ENCODE results near the gene TTC28. TPM values are rescaled to one million over a fixed set of nuclear protein-coding genes. Genes with fewer than 3 reads are reported as not detected.
A peak's percentile ranks its signal among the peaks of the same experiment; 100 is the strongest.
"Not testable (repeated sequence)": the region's sequence is repeated elsewhere in the genome, so short reads cannot be mapped to it uniquely, and the experiment has no call there.

Gene TTC28
- total RNA-seq, 1 donor from 2014 or later, result 3.2 TPM

DNA sequence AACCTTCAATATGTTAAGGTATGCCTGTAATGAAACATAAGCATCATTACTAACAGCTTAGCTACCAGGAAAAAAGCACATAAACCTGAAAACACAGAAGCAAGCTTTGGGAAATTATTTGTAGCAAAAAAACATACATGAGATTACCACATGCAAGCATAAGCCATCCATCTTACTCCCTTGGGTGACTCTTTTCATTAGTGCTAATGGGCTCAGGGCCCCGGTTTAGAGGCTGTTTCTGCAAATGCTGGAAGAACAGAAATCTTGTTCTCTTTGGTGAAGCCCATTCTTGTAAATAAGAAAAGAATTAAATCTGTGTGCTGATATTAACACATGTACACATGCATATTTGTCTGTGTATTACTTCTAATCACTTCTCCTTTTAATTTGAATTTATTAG is 314.3 kb downstream of the TTC28 start:
- no peak for DNase-seq (ENCODE audit: low read depth)

DNA sequence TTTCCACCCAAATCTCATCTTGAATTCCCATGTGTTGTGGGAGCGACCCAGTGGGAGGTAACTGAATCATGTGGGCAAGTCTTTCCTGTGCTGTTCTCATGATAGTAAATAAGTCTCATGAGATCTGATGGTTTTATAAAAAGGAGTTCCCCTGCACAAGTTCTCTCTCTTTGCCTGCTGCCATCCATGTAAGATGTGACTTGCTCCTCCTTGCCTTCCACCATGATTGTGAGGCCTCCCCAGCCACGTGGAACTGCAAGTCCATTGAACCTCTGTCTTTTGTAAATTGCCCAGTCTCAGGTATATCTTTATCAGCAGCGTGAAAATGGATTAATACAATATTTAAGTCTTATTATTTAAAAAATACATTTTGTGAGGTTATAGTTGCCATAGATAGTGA is 315.5 kb downstream of the TTC28 start:
- DNase-seq (ENCODE audit: low read depth), result not testable (repeated sequence)

DNA sequence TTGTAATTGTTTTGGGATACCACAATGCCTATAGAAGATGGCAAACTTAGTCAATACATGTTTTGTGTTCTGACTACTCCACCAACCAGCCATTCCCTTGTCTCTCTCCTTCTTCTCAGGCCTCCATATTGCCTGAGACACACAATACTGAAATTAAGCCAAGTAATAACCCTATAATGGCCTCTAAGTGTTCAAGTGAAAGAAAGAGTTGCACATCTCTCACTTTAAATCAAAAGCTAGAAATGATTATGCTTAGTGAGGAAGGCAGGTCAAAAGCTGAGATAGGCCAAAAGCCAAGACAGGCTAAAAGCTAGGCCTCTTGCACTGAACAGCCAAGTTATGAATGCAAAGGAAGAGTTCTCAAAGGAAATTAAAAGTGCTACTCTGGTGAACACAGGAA is 318.7 kb downstream of the TTC28 start:
- DNase-seq (ENCODE audit: low read depth), result no peak

DNA sequence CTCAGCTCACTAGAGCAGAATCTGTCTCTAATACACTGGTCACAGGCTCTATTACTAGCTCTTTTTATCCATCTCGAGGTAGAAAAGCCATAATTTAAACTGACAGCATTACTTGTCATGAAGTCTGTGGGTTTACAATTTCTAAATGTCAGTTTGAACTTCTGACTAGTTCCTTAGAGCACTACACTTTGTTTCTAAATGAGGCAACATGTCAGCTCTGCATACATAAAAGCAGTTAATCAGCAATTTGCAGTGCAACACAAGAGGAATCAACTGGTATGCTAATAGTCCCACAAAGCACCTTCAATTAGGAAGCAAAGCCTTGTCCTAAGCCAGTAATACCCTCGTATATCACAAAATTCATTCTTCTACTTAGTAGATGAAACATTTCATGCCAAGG is 321.3 kb downstream of the TTC28 start:
- DNase-seq (ENCODE audit: low read depth), result no peak

DNA sequence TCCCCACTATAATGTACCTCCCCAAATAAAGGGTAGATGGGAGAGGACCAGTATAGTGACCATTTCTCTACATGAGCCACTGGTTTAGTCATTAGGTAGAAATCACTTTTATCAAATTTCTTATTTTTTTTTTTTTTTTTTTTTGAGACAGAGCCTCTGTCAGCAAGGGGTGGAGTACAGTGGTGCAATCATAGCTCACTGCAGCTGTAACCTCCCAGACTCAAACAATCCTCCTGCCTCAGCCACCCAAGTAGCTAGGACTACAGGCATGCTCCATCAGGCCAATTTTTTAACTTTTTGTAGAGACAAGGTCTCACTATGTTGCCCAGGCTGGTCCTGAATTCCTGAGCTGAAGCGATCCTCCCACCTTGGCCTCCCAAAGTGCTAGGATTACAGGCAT is 322.4 kb downstream of the TTC28 start:
- DNase-seq (ENCODE audit: low read depth), result no peak

DNA sequence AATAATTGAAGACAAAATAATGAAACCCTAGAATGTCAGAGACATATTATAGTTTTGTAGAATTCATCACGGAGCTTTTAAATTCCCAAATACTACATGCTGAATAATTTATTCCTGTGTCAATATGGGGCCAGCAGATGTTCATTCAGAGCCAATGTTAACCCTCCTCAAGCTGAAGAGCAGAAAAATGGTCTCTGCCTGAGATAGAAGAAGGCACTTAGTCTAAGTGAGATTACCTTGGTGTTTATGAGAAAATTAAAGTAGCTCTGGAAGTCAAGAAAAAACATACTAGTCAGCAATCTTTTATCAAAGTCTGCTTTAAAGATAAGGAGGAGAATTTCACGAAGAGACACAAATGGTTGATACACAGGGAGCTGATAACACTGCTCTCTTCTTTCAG is 328.2 kb downstream of the TTC28 start:
- DNase-seq (ENCODE audit: low read depth), result no peak

DNA sequence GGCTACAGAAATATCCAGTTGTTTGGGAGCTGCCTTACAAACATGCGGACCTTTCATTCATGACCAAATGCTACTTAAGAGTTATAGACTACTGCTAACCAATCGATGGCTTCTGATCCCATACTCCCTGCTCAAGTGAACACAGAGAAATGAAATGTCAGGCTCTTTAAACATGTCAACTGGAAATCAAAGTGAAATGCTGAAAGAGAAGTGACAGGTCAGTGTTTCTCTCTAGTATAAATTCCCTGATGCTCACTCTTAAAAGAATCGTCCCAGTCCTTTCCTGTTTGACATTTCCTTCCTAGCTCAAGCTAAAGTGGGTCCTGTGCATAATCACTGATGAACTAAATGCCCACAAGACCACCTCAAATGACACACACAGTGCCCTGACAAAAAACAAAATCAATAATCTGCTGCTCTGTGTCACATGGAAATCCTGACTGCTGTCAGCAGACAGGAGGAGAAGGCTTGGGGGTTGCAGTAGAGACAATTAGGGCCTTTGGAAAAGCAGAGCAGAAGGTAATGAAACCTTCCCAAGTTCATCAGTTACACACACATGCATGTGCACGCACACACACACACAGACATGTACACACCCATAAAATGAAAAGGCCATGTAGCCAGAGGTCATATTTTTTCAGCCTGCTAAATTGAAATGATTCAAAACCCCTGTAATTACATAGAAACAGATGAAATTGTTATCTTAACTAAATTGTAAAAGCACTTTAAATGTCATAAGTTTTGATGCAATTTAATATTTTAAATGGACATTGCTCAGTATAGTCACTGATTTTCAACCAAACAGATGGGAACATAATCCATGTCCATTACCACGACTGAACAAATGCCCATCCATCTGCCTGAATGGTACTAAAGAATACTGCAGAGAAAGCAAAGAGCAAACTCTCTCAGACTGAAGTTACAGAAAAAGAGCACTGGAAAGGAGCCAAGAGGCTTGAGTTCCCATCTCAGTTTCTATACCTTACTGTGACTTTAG is 330.7 kb downstream of the TTC28 start:
- DNase-seq (ENCODE audit: low read depth), result no peak

DNA sequence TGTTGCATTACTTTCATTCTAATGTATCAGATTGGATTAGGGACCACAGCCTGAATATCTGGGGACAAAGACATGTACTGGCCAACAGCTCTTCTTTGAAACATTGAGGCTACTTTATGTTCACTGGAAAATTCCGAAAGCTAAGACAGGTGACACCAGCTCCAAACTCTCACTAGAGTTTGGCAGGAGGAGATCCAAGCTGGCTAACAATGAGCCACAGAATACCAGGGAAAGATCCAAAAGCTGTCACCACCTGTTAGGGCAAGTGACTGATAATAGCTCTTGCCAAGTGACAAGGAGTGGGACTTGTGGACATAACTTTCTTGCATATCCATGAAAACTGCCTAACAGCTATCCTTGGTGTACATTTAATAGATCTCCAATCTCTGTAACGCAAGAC is 333.3 kb downstream of the TTC28 start:
- peak; percentile 87 for DNase-seq (ENCODE audit: low read depth)

DNA sequence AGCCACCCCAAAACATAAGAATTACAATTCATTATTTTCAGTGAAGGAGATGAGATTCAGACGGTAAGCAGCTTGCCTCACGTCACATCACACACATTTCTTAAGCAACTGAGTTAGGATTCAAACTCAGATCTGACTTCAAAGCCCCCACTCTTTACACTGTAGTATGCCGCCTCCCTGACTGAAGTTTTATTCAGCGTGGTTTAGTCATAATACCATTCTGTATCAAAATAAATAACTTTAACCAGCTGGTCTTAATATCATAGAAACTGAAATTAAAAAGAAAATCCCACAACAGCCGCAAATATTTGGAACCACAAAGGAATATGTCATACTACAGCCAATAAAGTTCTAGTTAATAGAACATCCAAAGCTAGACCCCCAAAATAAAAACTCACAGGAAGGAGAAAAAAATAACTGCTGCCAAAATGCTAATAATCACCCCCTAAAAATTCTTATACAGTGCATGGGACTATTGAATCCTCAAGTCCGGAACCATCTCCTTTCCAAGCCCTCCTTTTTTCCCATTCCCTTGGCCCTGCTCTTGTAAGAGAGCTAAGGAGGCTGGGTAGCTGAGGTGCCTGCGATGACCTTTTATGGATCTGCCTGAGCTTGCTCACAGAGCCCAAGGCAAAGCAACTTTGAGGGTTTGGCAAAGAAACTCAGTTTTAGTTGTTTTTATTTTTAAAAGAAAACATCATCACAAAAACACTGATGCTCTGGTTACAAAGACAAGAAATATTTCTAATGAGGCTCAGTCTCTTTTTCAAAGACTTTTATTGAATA is 334.5 kb downstream of the TTC28 start:
- DNase-seq (ENCODE audit: low read depth), result peak; percentile 48

DNA sequence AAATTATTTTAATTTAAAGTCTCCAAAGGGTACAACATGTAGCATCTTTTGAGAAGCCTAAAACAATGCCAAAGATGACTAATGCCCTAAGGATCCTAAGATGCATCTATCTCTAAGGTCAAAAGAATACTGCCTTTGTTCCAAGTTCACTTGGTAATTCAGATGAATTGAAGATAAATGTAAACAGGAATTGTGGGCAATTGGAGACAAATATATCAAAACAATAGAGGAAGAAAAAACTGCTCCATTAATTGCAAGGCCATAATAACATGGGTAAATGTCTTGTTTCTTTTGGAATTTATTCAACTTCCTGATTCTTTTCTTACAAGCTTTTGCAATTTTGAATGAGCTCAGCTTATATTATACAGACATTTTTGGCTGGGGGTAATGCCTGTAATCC is 338.6 kb downstream of the TTC28 start:
- no peak for DNase-seq (ENCODE audit: low read depth)

DNA sequence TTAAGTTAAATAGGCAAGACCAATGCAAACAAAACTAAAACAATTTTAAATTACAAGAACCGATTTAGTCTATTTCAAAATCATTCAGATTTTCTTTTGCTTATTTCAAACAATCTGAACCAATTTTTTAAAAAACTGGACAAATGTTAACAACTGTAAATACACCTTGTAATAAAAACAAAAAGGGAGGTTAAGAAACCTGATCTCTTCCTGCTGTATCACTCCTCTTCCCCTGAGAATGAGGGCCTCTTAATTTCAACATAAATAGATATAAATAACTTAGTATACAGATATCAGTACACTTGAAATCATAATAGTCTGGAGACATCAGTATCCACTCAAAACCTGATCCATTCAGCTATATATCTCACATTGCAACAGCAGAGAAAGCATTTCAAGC is 346.6 kb downstream of the TTC28 start:
- no peak for DNase-seq (ENCODE audit: low read depth)

DNA sequence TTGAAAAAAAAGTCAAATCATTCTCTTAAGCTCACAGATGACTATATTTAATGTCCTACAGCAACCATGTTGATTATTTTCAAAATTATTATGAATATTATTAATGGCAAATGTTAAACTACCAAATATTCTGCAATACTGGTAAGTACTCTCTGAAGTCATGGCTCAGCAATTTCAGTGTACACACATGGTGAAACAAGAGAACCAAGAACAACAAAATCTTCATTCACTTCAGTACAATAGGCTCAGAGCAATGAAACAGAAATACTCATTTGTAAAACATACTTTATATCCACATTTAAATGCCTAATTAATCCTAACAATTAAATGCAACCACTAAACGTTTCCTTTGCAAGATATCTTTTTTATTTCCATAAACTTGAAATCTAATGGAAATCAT is 347.2 kb downstream of the TTC28 start:
- DNase-seq (ENCODE audit: low read depth), result no peak

DNA sequence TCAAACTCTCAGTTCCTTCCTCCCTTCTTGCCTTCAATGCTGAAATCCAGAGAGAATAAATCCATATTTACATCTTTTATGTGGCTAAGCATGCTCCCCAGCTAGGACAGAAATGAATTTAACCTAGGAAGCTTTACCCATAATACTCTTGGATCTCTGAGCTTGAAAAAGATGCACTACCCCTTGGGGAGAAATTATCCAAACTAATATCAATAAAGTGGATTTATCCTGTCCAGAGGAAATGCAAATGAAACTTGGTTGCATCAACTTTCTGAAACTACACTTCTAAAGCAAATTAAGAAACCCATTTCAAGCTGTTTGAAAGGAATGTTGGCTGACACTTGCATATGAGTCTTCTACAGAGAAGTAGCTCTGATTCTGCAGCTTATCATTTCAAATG is 347.9 kb downstream of the TTC28 start:
- DNase-seq (ENCODE audit: low read depth), result no peak

DNA sequence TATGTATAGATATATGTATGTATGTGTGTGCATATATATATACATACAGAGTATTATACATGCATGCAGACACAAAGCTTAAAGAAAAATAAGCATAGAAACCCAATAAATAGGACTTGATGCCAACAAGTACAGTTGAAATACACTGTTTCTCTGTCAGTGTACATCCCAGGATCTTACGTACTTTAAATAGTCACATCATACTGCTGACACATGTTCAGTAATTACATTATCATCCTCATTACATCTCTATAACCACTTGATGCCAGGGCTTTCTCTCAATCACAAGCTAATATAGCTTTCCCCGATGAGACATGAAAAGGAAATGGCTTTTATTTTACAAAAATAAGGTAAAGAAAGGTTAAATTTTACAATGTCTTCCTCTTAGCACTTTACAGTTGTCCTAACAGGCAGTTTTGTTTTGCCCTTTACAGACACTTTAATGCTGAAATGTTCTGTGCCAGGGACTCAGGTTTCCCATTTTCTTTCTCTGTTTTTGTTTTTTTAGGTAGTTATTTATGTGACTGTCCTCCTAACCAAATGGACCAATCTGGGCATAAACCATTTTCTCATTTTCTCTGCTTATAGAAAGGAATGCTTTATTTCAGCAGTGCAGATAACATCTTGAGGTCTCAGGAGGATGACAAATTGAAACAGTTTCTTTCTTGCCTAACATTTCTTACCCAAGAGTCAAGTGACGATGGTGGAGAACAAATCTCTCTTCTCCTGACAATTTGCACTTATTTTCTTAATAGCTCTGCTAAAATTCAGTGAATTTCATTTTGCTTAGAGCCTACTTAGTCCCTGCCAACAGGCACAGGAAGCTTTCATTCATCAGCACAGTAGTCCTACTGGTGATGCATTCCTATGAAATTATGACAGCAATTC is 350.2 kb downstream of the TTC28 start:
- DNase-seq (ENCODE audit: low read depth), result no peak

DNA sequence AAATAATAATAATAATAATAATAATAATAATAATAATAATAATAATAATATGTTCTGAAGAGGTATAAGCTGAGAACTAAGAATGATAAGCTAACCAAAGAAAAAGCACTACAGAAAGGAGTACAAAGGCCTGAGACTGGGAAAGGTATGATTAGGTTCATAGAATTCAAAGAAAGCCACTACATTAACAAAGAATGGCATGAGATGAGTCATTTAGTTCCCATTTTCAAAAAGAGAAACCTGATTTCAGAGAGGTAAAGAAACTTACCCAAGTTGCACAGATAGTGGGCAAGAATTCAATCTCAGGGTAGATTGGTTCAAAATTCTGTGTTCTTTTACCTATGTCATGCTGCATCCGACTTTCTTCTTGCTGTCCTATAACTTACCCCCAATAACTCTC is 350.9 kb downstream of the TTC28 start:
- DNase-seq (ENCODE audit: low read depth), result no peak

DNA sequence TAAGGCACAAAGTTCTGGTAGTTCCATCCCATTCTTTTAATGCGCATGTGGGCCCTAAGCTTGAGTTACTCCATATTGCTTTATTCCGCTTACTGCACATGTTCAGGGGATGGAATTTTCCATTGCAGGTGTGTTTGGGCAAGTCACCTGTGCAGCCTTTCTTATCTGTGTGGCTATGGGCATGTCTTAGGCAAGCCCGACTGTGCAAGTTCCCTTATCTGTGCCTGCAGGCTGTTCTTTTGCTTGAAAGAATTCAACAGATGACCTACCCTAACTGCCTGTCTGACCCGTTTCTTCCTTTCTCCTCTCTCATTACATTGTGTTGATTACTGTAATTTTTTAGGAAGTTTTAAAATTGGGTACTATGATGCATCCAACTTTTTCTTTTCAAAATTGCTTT is 363.6 kb downstream of the TTC28 start:
- DNase-seq (ENCODE audit: low read depth), result no peak

DNA sequence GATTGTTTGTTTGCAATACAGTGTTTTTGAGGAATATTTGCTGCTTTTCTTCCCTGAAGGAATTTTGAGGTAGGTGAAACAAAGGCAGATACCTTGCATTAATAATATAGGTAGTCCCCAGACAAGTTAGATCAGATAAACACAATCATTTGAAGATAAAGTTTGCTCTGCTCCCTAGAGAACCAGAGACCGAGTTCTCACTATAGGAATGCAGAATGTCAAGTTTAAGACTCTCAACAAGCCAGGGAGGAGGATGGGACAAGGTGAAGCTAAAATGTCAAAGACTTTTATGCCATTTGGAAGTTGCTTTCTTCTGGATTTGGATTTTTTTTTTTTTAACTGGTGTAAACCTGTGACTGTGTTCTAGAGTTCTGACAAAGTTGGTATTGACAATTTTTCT is 364.7 kb downstream of the TTC28 start:
- DNase-seq (ENCODE audit: low read depth), result no peak

DNA sequence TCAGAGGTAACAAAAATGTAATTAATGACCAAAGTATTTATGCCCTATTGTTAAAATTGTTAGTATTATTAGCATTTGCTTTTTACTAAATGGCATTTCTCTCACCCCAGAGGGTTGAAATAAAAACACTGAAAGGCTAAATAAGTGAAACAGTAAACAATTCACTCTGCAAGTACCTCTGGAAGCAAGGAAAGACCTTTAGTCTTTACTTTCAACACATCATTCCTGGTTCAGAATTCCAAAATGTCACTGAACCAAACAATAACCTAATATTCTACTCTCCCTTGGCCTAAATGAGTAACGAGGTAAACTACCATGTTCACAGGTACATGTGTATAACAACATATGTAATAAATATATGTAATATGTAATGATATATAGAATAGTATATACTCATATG is 369.3 kb downstream of the TTC28 start:
- no peak for DNase-seq (ENCODE audit: low read depth)

DNA sequence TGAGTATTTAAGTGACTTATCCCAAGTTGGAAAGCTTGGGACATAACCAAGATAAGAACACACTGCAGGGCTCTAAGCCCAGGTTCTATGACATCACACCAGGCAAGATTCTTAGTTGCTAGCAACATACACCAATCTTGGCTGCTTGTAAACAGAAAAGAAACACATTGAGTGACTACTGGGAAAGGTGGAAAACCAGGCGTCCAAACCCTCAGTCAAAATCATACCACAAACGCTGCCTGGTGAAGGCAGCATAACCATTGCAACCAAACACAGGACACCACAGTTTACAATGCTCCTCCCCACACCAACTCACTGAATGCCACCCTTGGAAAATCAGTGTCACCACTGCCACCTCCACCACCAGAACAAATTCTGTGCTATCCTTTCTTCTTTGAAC is 379.9 kb downstream of the TTC28 start:
- peak; percentile 15 for DNase-seq (ENCODE audit: low read depth)

DNA sequence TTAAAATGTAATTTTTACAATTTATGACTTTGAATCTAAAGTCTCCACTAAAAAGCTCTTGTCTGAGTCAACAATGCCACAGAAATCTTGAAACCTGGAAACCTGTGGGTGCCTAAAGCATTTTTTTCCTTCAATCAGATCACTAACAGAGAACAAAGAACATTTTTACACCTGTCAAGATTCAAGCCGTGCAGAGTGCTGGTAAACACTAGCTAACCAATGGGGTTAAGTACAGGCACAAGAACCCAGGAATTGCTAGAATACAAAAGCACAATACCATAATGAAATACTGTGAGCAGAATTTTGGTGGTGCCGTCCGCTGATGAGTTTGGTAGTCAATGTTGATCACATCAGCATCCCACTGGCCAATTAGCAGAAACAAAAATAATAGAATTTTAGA is 380.3 kb downstream of the TTC28 start:
- no peak for DNase-seq (ENCODE audit: low read depth)

DNA sequence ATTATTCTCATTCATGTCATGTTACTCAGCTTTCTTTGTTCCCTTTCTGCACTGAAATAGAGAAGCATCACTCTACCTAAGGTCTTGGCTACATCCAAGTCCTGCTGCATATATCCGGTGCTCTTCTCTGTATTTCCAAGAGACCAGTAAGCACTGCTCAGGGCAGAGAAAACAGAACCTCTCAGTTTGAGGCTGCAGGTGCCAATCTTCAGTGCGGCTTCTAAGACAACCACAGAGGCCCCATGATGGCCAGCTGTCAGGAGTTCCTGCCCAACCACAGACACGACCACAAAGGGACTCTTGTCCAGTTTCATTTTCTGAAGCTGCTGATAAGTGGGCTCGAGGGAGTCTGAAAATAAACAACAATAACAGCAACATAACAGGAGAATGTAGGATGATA is 382.1 kb downstream of the TTC28 start:
- peak; percentile 91 for DNase-seq (ENCODE audit: low read depth)
